H1 (cell line): Measurements from ENCODE around the gene POLR3G. TPM values are rescaled to one million over a fixed set of nuclear protein-coding genes. Genes with fewer than 3 reads are reported as not detected.
A peak's percentile ranks its signal among the peaks of the same experiment; 100 is the strongest.

ENCODE experiments used
- CEBPB ChIP-seq: IDR thresholded peaks from 2 replicates; pipeline ENCODE4 v1.6.1; 2012; ENCODE audit warnings: low read depth, low read length
- CHD2 ChIP-seq: IDR thresholded peaks from 2 replicates; pipeline ENCODE4 v1.6.1; 2012; ENCODE audit warnings: low read length, improper control_type of control experiment
- GTF2F1 ChIP-seq: IDR thresholded peaks from 2 replicates; pipeline ENCODE4 v1.6.1; 2012; ENCODE audit warnings: low read depth, low read length, improper control_type of control experiment, borderline replicate concordance
- NRF1 ChIP-seq: IDR thresholded peaks from 2 replicates; pipeline ENCODE4 v1.6.1; 2011; ENCODE audit warnings: mild to moderate bottlenecking, low read depth, low read length, improper control_type of control experiment
- POLR2A ChIP-seq, 2 experiments: IDR thresholded peaks; 1 replicate in 1 of 2; 2 replicates in 1 of 2; pipeline ENCODE4 v1.6.1; 2011; ENCODE audit warnings: low read depth in 2 of 2, low read length in 2 of 2, mild to moderate bottlenecking in 2 of 2; ENCODE audit errors: control extremely low read depth in 1 of 2
- RNF2 ChIP-seq: fragments of 200-900, 300-1000 bp; sonication (generic); IDR thresholded peaks from 2 replicates; pipeline ENCODE4 v1.7.1; 2016; ENCODE audit warnings: borderline replicate concordance, low read depth, mild to moderate bottlenecking, antibody characterized with exemption, low read length; ENCODE audit not compliant: poor library complexity, severe bottlenecking; ENCODE audit errors: missing control alignments
- SP2 ChIP-seq: IDR thresholded peaks from 2 replicates; pipeline ENCODE4 v1.6.1; 2012; ENCODE audit warnings: mild to moderate bottlenecking, low read length, inconsistent platforms
- TAF1 ChIP-seq: IDR thresholded peaks from 2 replicates; pipeline ENCODE4 v1.6.1; 2011; ENCODE audit warnings: mild to moderate bottlenecking, low read depth, low read length
- TEAD4 ChIP-seq: IDR thresholded peaks from 2 replicates; pipeline ENCODE4 v1.6.1; 2012; ENCODE audit warnings: low read depth, low read length, inconsistent platforms, mixed read lengths
- USF2 ChIP-seq: IDR thresholded peaks from 2 replicates; pipeline ENCODE4 v1.6.1; 2011; ENCODE audit warnings: low read length, improper control_type of control experiment
- polyA plus RNA-seq, 7 experiments: library from polyadenylated mRNA; depleted of rRNA in 3 of 7; stranded (reverse) in 5 of 7; unstranded in 2 of 7; fragments of >200 nt in 5 of 7; fragments of 200-250 nt in 2 of 7; gene quantifications; 1 replicate in 5 of 7; 2 replicates in 1 of 7; 4 replicates in 1 of 7; pipeline versions ENCODE4 v1.2.1 to v1.2.3, GENCODE V29; 2011 to 2013; ENCODE audit warnings: missing spikeins in 2 of 7, mixed read lengths in 2 of 7
- total RNA-seq: library from RNA; stranded (reverse); fragmentation: NEBNext Ultra II Directional; extraction: Animal tissue kit (Norgen Biotek cat#: 25700); gene quantifications from 2 replicates; pipeline ENCODE4 v1.2.1, GENCODE V29; 2021

POLR3G gene
- total and polyA plus RNA-seq, 2 of the 8 experiments (the other 6 are each of a cell fraction or from before 2014, with no cell fraction given): 119 to 179 TPM

GRCh38 chr5:90474235-90475107, at the start of gene POLR3G, which contains the start of gene MBLAC2 (continued):
- TF ChIP-seq GTF2F1 (no peak), TAF1 (peak; percentile 92), NRF1 (no peak), CHD2 (no peak), RNF2 (no peak), TEAD4 (no peak), SP2 (no peak), CEBPB (no peak), POLR2A (IDR thresholded peaks at IDR 0.05; ENCODE audit: control extremely low read depth in 1 of 2, low read depth in 2 of 2, low read length in 2 of 2) (peak; percentile 81 to 84), USF2 (peak; percentile 6; the same call in 1 of the 2 replicates)
- TF ChIP-seq, all 59 proteins: peak for 24
